Fibroblast of skin of back (primary cell): ENCODE data around the gene BNIP5.

Experiments used
- DNase-seq: peaks from one replicate; pipeline ENCODE4 v3.0.0-alpha.2; 2013

The BNIP5 gene

DNA sequence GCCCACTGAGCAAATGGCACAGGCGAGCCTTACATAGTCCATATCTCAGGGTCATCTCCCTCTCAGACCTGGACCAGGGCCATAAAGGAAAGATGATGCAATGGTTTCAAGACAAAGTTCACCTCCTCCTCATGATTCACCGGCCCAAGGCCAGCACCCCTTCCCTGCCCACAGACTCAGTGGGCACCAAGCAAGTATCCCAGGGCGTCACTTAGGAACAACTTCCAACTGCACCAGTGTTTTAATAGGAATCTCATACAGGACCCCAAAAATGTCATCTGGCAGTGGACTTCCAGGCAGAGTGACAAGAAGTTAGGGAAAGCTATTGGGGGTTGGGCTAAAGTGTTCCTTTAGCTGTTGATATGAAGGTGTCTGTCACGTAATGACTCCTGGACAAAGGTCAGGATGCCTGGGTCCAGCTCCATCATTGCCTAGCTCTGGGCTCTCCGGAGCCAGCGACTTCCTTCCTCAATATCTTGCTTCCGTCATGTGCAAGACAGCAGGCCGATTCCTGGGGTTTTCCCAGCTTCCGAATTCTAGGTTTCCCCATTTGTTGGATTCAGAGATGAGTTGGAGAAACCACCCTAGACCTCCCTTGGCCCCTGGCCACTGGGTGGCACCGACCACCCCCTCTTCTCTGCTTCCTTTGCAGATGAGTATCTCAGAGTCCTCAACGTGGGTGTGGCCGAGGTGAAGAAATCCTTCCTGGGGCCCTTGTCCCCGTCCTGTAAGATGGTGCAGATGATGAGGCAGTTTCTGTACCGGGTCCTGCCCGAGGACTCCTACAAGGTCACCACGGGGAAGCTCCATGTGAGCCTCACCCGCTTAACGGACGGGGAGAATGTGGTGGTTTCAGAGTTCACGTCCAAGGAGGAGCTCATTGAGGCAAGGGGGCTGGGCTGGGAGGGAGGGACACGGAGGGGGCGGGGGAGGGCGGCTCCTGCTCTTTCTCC, 45.7 kb downstream of the BNIP5 start:
- no peak for DNase-seq

DNA sequence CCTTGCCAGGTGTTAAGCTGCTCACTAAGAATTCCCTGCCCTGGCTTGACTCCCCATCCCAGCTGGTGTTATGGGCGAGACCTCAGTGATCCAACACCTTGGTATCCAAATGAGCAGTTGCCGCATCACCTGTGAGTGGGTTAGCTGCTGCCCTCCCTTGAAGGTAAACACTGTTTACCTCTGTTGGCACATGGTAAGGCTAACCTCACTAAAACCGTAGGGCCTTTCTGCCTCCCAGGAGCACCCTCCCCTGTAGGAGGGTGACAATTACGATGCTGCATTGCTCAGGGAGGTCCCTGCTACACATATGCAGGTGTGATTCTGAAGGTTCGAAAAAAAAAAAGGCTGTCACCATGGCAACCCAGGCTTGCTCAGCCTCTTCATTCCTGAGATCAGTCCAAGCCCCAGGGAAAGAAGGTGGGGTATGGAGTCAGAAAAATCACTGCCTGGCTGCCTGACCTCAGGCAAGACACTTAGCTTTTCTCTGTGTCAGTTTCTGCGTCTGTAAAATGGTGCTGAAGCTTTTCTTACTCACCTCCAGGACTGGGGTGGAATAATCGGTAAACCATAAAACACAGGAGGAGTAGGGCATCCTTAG, 47.3 kb downstream of the BNIP5 start:
- DNase-seq, result no peak

DNA sequence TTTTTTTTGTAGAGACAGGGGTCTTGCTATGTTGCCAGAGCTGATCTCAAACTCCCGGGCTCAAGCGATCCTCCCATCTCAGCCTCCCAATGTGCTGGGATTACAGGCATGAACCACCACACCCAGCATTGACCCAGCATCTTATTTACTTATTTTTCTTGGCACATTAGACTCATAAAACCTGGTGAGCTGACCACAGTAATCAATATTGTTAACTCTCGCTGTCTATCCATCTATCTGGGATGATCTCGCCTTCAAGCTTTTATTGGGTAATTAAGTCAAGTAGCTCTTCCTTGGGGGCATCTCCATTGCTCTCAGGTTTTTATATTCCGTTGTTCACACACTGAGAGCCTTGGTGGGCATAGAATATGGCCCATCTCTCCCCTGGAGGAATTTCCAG, 49.8 kb downstream of the BNIP5 start:
- DNase-seq, result no peak

- DNase-seq, result no peak
These were observed 50.9 kb downstream of the BNIP5 start for GRCh38 chr6:36285797-36286196.

DNA sequence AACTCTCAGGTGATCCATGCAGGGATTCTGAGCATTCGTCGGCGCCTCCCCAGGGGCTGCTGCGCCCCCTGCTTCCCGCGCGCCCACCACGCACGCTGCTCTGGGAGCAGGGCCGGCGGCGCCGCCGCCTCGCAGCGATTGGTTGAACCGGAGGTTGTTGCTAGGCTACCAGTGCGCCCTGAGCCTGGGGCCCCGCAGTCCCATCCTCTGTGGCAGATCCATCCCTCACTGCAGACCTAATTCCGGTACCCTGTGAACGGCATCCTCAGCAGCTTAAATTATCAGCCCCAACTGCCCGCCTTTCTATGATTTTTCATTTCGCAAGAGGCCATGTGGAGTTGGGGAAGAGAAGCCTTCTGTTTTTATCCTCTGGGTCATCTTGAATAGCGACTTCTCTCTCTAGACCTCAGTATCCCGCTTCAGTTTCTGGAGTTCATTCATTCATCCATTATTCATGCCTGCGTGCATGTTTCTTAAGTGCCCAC, 51.5 kb downstream of the BNIP5 start:
- DNase-seq, result no peak

DNA sequence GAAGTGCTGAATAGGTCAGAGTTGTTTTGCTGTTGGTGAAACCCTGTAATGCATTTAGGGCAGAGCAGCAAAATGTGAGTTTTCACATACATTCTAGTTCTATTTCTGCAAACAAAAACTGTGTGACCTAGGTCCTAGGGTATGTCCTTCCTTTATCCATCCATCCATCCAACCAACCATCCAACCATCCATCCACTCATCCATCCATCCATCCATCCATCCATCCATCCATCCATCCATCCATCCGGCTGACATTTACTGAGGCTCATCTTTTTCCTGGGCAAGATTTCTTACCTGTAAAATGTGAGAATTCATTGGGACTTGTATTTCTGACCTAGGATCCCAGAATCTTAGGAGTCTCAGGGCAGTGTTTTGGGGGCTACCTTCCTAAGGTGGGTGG, 52.3 kb downstream of the BNIP5 start:
- no peak for DNase-seq

DNA sequence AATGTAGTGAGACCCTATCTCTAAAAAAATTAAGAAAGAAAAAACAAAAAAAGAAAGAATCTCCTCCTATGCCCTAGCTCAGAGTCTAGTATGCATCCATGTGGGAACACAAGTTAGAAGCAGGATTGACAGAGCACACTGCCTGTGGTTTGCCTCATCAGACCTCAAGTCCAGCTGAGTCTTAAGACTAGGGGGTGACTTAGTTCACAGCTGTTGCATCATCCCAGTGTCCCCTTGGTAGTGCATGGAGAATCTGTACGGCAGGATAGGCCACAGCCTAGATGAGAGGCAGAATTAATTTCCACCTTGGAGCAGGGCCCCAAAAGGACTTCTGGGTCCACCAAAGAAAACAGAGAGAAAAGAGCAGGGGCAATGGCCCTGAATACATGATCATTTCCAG, 53.1 kb downstream of the BNIP5 start:
- DNase-seq, result no peak

GRCh38 chr6:36280983-36281382, 55.7 kb downstream of the BNIP5 start:
- no peak for DNase-seq

GRCh38 chr6:36280467-36280866, 56.2 kb downstream of the BNIP5 start:
- DNase-seq, result no peak

DNA sequence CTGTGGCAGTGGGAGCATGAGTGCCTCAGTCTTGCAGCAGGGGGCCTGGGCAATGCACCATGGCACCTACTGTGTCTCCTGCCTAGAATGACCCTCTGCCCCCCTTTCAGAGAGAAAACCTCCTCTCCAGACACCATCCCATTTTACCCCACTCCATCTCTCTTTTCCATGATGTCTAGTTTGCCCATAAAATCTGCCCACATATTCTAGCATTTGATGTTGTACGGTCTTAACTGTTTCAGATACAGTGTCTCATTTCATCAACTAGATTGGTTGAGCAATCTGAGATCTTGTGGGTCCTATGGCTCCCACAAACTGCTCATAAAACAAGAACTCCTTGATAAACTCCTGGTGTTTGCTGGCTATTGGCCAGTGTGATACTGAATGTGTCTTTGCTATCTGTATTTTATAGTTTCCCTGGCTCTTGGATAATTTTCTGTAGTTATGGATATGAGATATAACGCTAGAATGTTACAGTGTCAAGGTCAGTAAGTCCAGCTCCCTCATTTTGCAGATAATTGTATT, 58.7 kb downstream of the BNIP5 start:
- no peak for DNase-seq

DNA sequence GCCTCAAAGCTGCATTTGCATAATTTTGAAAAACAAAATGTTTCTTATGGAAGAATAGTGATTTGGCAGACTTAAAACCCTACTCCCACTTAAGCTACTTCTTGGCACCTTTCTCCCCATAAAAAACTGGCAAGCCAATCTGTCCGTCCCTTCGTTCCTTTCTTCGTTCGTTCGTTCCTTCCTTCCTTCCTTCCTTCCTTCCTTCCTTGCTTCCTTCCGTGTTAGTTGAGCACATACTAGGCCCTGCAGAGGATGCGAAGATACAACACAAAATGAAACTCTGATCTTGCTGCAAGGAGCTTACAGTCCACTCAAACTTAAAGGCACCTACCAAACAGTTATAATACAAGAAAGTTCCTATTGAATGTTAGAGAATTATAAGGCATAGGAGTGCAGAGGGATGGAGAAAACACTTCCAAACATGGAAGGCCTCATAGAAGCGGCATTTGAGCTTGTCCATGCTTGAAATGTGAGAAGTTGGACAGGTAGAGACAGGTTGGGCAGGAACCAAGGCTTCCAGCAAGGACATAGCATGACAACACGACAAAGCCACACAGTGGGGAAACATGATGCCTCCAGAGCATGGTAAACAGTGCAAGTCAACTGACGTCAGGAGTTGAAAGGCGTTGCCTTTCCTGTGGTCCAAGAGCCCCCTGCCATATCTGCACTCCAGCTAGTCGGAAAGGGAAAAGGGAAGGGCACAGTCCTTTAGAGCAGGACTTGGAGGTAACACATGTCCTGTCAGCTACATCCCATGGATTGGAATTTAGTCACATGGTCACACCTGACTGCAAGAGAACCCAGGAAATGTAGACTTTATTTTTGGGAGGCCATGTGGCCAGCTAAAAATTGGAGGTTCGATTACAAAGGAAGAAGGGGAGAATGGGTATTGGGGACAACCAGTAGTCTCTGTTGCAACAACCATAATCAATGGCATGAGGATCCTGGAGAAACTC, 59.8 kb downstream of the BNIP5 start:
- DNase-seq, result no peak

DNA sequence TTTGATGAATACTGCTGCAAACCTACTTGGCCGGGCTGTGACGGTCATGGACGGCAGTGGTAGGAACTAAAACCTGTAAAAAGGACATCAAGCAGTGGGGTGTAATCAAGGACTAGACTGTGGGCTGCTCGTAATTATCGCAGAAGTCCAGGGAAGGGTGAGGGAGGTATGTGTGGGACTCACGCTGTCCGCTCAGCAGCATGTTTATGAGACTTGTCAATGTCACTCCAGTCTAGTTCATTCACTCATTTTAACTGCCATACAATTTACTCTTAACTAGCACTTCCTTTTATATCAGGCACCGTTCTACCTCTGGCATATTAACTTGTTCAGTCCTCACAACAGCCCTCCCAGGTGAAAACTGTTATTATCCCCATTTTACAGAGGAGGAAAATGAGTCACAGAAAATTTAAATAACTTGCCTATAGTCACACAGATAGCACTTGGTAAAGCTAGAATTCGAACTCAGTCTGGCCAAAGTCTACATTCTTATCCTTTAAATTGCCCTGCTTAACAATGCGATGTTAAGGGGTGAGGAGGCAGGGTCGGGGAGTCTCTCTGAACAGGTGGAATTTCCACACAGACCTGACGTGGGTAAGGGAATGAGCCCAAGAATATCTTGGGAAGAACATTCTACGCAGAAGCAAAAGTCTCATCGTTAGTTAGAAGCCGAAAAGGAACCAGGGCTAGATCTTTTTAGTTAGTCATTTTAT, 62.7 kb downstream of the BNIP5 start:
- no peak for DNase-seq

DNA sequence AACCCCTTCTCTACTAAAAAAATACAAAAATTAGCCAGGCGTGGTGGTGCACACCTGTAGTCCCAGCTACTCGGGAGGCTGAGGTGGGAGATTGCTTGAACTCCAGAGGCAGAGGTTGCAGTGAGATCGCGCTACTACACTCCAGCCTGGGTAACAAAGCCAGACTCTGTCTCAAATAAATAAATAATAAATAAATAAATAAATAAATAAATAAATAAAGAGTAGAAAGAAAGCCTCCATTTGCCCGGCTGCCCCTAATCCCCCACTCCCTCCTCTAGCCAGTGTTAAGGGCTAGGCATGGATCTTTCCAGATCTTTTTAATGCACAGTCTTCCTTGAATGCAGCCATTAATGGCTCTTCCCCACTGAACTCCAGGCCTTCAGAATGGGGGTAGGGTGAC, 63.6 kb downstream of the BNIP5 start:
- DNase-seq, result no peak

GRCh38 chr6:36272234-36272633, 64.5 kb downstream of the BNIP5 start:
- no peak for DNase-seq

GRCh38 chr6:36269834-36270705, 66.6 kb downstream of the BNIP5 start, which contains the start of gene PNPLA1:
Gene PNPLA1, plus strand, starts transcription at chr6:36270060. Its CDS starts 400 bp downstream, at chr6:36270460.
- no peak for DNase-seq

- no peak for DNase-seq
These were observed 68.0 kb downstream of the BNIP5 start for GRCh38 chr6:36268478-36269275.

- DNase-seq, result no peak
These were observed 68.8 kb downstream of the BNIP5 start for GRCh38 chr6:36267731-36268477.

GRCh38 chr6:36266913-36267644, 69.6 kb downstream of the BNIP5 start:
- no peak for DNase-seq
